Left ventricle myocardium inferior (tissue), 1 donor: ENCODE data around the gene MYO9A. TPM values are rescaled to one million over a fixed set of nuclear protein-coding genes. Genes with fewer than 3 reads are reported as not detected.

Experiments
- DNase-seq: peaks from one replicate; pipeline ENCODE4 v3.0.0-alpha.2; 2020
- H3K27ac ChIP-seq: fragments of 200-600 bp; replicated peaks from 2 replicates; pipeline ENCODE4 v1.8.0; 2021
- H3K27me3 ChIP-seq: fragments of 200-600 bp; 2 replicates; pipeline ENCODE4 v1.8.0; 2021; ENCODE audit warnings: low read depth
- H3K36me3 ChIP-seq: fragments of 200-600 bp; 2 replicates; pipeline ENCODE4 v1.8.0; 2021
- H3K4me1 ChIP-seq: fragments of 200-600 bp; 2 replicates; pipeline ENCODE4 v1.8.0; 2021
- H3K4me3 ChIP-seq: fragments of 200-600 bp; 2 replicates; pipeline ENCODE4 v1.8.0; 2021; ENCODE audit warnings: mild to moderate bottlenecking, moderate library complexity
- H3K9me3 ChIP-seq: fragments of 200-600 bp; replicated peaks from 2 replicates; pipeline ENCODE4 v1.8.0; 2021
- CTCF ChIP-seq: fragments of 200-600 bp; IDR thresholded peaks from 2 replicates; pipeline ENCODE4 v1.8.0; 2021; ENCODE audit warnings: antibody characterized with exemption, mild to moderate bottlenecking, borderline replicate concordance
- intact Hi-C: fragments of 100-400 bp; cut with micrococcal nuclease; formaldehyde crosslinking; loops from one replicate; pipeline ENCODE4 v1.11.0; 2022
- total RNA-seq: library from RNA; stranded (reverse); fragmentation: NEBNext Ultra II Directional; extraction: Animal tissue kit (Norgen Biotek cat#: 25700); gene quantifications from one replicate; pipeline ENCODE4 v1.2.1, GENCODE V29; 2021
- donor health status: DM: no; HTN: yes; CAD: no; lungs with severe emphysema.

Gene MYO9A
- total RNA-seq, 1 donor from 2014 or later = 22.5 TPM

GRCh38 chr15:71932689-71933088, 185.3 kb downstream of the MYO9A start:
- DNase-seq = no peak
- intact Hi-C loops = no loop called here
- H3K27ac ChIP-seq = no peak overlapping the region
- H3K9me3 ChIP-seq = peaks cover 27% of the 10 kb centered on the region
- TF ChIP-seq CTCF = no peak
- H3K36me3 ChIP-seq = peaks cover 77% of the 10 kb centered on the region
- no peak overlapping the region for H3K4me3 ChIP-seq
- no peaks in the 10 kb centered on the region for H3K4me1 ChIP-seq
- H3K27me3 ChIP-seq = no peaks in the 10 kb centered on the region

GRCh38 chr15:71931261-71931660, 186.7 kb downstream of the MYO9A start:
- peaks cover 68% of the 10 kb centered on the region for H3K36me3 ChIP-seq
- DNase-seq = no peak
- TF ChIP-seq CTCF = no peak
- no peaks in the 10 kb centered on the region for H3K27me3 ChIP-seq
- intact Hi-C loops = no loop called here
- H3K4me1 ChIP-seq = no peaks in the 10 kb centered on the region
- peaks cover 27% of the 10 kb centered on the region for H3K9me3 ChIP-seq
- H3K4me3 ChIP-seq = no peak overlapping the region
- H3K27ac ChIP-seq = no peak overlapping the region

GRCh38 chr15:71925145-71925544, 192.8 kb downstream of the MYO9A start:
- Histone ChIP-seq H3K27ac (no peak overlapping the region), H3K4me3 (no peak overlapping the region), H3K36me3 (peaks cover 14% of the 10 kb centered on the region), H3K4me1 (no peaks in the 10 kb centered on the region), H3K9me3 (peaks cover 4% of the 10 kb centered on the region), H3K27me3 (no peaks in the 10 kb centered on the region)
- DNase-seq = no peak
- intact Hi-C loops = no loop called here
- no peak for TF ChIP-seq CTCF

GRCh38 chr15:71921191-71921590, 196.8 kb downstream of the MYO9A start:
- no peak for TF ChIP-seq CTCF
- peaks cover 7% of the 10 kb centered on the region for H3K36me3 ChIP-seq
- no peaks in the 10 kb centered on the region for H3K4me1 ChIP-seq
- intact Hi-C loops = no loop called here
- no peaks in the 10 kb centered on the region for H3K27me3 ChIP-seq
- no peak for DNase-seq
- H3K27ac ChIP-seq = no peak overlapping the region
- H3K4me3 ChIP-seq = no peak overlapping the region
- H3K9me3 ChIP-seq = no peaks in the 10 kb centered on the region

- Histone ChIP-seq H3K4me1 (no peaks in the 10 kb centered on the region), H3K27me3 (no peaks in the 10 kb centered on the region), H3K9me3 (no peaks in the 10 kb centered on the region), H3K36me3 (peaks cover 11% of the 10 kb centered on the region), H3K4me3 (no peak overlapping the region), H3K27ac (no peak overlapping the region)
- no peak for DNase-seq
- intact Hi-C loops = no loop called here
- TF ChIP-seq CTCF = no peak
These were observed 197.4 kb downstream of the MYO9A start for GRCh38 chr15:71920573-71920972.

- intact Hi-C loops = no loop called here
- H3K4me1 ChIP-seq = no peaks in the 10 kb centered on the region
- H3K27ac ChIP-seq = no peak overlapping the region
- no peak overlapping the region for H3K4me3 ChIP-seq
- H3K36me3 ChIP-seq = peaks cover 31% of the 10 kb centered on the region
- H3K9me3 ChIP-seq = peaks cover 7% of the 10 kb centered on the region
- no peak for DNase-seq
- no peak for TF ChIP-seq CTCF
- no peaks in the 10 kb centered on the region for H3K27me3 ChIP-seq
These were observed 201.1 kb downstream of the MYO9A start for GRCh38 chr15:71916834-71917233.
